NT2/D1 (cell line): ENCODE results near the gene MAN2A1.
"Not testable (repeated sequence)": the region's sequence is repeated elsewhere in the genome, so short reads cannot be mapped to it uniquely, and the experiment has no call there.

Experiments
- DNase-seq: peaks from one replicate; pipeline ENCODE4 v3.0.0-alpha.2; 2011; ENCODE audit warnings: low read depth, low spot score
- H3K27me3 ChIP-seq: 2 replicates; pipeline ENCODE4 v1.6.0; 2011; ENCODE audit warnings: mild to moderate bottlenecking; ENCODE audit not compliant: insufficient read length, insufficient read depth
- H3K36me3 ChIP-seq: 2 replicates; pipeline ENCODE4 v1.6.1; 2011; ENCODE audit warnings: mild to moderate bottlenecking, low read length, mixed read lengths; ENCODE audit not compliant: insufficient read depth, insufficient read length
- H3K4me1 ChIP-seq: 2 replicates; pipeline ENCODE4 v1.5.1; 2011; ENCODE audit not compliant: insufficient read depth, insufficient read length
- H3K4me3 ChIP-seq: 2 replicates; pipeline ENCODE4 v1.5.1; 2011; ENCODE audit warnings: low read depth; ENCODE audit not compliant: insufficient read length
- H3K9ac ChIP-seq: 2 replicates; pipeline ENCODE4 v1.6.0; 2011; ENCODE audit warnings: low read depth; ENCODE audit not compliant: insufficient read length
- H3K9me3 ChIP-seq: 2 replicates; pipeline ENCODE4 v1.5.1; 2011; ENCODE audit warnings: mild to moderate bottlenecking, low read length; ENCODE audit not compliant: insufficient read depth
- SUZ12 ChIP-seq: IDR thresholded peaks from 2 replicates; pipeline ENCODE4 v1.6.1; 2011; ENCODE audit not compliant: insufficient read length, insufficient read depth; ENCODE audit errors: extremely low read depth
- YY1 ChIP-seq: IDR thresholded peaks from 2 replicates; pipeline ENCODE4 v1.6.1; 2011; ENCODE audit not compliant: insufficient read length, insufficient read depth
- ZNF274 ChIP-seq: IDR thresholded peaks from 2 replicates; pipeline ENCODE4 v1.6.1; 2011; ENCODE audit warnings: mild to moderate bottlenecking, low read depth, low read length

MAN2A1 gene

GRCh38 chr5:109880907-109881685 lies 191.4 kb downstream of the MAN2A1 start:
- no peak for TF ChIP-seq YY1
- no peak for TF ChIP-seq SUZ12
- TF ChIP-seq ZNF274, result no peak
- Histone ChIP-seq H3K9me3 (no peaks in the 10 kb centered on the region), H3K9ac (no peak overlapping the region), H3K36me3 (no peaks in the 10 kb centered on the region), H3K27me3 (no peaks in the 10 kb centered on the region), H3K4me3 (no peak overlapping the region), H3K4me1 (no peaks in the 10 kb centered on the region)
- DNase-seq, result no peak

GRCh38 chr5:109882546-109882945 lies 192.8 kb downstream of the MAN2A1 start:
- Histone ChIP-seq H3K9ac (no peak overlapping the region), H3K4me3 (no peak overlapping the region), H3K27me3 (no peaks in the 10 kb centered on the region), H3K9me3 (no peaks in the 10 kb centered on the region), H3K4me1 (no peaks in the 10 kb centered on the region), H3K36me3 (no peaks in the 10 kb centered on the region)
- TF ChIP-seq ZNF274 (no peak), SUZ12 (no peak), YY1 (no peak)
- no peak for DNase-seq

DNA sequence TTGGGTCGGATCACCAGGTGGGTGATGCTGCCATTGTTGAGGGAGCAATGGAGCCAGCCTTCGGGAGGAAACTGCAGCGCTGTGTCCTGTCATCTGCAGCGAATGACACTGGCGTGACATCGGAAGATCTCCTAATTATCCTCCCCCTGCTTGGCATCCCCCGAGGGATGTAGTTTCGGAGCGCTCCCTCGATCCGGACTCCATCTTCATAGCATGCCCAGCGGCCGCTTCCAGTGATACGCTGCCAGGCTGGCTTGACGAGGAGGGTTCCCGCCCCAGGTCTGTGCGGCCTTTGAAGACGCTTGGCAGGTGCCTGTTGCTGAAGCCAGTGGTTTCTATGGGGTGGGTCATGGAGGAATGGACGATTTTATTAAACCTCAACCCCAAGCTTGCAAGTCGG lies 194.9 kb downstream of the MAN2A1 start:
- TF ChIP-seq SUZ12 (no peak), YY1 (no peak), ZNF274 (no peak)
- H3K9me3 ChIP-seq, result no peaks in the 10 kb centered on the region
- no peaks in the 10 kb centered on the region for H3K27me3 ChIP-seq
- no peaks in the 10 kb centered on the region for H3K4me1 ChIP-seq
- DNase-seq, result no peak
- H3K36me3 ChIP-seq, result no peaks in the 10 kb centered on the region
- no peak overlapping the region for H3K4me3 ChIP-seq
- H3K9ac ChIP-seq, result no peak overlapping the region

GRCh38 chr5:109885205-109885604 lies 195.5 kb downstream of the MAN2A1 start:
- DNase-seq, result no peak
- no peak for TF ChIP-seq YY1
- no peak for TF ChIP-seq SUZ12
- H3K27me3 ChIP-seq, result no peaks in the 10 kb centered on the region
- no peaks in the 10 kb centered on the region for H3K9me3 ChIP-seq
- no peak overlapping the region for H3K4me3 ChIP-seq
- H3K9ac ChIP-seq, result no peak overlapping the region
- H3K36me3 ChIP-seq, result no peaks in the 10 kb centered on the region
- no peaks in the 10 kb centered on the region for H3K4me1 ChIP-seq

DNA sequence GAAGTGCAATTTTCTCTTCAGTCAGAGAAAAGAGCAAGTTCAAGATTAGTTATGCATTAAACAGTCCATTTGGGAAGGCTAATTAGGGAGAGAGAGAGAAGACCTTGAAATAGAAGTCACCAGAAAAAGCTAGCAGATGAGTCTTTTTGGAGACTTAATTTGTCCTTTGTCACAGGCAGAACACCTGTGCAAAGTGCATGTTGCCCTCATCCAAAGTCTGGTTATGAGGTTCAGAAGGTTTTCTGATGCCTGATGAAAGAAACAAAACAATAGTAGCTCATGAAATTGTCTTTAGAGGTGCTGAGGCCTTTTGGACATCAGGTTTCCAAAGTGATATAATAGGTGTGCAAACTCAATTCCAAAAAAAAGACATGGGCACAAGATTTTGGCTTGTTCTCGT lies 199.3 kb downstream of the MAN2A1 start:
- TF ChIP-seq YY1 (no peak), SUZ12 (no peak), ZNF274 (no peak)
- Histone ChIP-seq H3K4me3 (no peak overlapping the region), H3K36me3 (no peaks in the 10 kb centered on the region), H3K4me1 (no peaks in the 10 kb centered on the region), H3K27me3 (no peaks in the 10 kb centered on the region), H3K9ac (no peak overlapping the region), H3K9me3 (no peaks in the 10 kb centered on the region)
- no peak for DNase-seq

DNA sequence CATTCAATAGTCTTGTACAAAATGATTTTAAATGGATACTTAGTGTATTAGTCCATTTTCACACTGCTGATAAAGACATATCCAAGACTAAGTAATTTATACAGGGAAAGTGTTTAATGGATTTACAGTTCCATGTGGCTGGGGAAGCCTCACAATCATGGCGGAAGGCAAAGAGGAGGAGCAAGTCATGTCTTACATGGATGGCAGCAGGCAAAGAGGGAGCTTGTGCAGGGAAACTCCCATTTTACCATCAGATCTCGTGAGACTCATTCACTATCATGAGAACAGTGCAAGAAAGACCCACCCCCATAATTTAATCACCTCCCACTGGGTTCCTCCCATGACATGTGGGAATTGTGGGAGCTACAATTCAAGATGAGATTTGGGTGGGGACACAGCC lies 203.5 kb downstream of the MAN2A1 start:
- H3K9me3 ChIP-seq, H3K4me3 ChIP-seq, H3K27me3 ChIP-seq, H3K4me1 ChIP-seq, H3K9ac ChIP-seq, H3K36me3 ChIP-seq, DNase-seq: not testable (repeated sequence)

DNA sequence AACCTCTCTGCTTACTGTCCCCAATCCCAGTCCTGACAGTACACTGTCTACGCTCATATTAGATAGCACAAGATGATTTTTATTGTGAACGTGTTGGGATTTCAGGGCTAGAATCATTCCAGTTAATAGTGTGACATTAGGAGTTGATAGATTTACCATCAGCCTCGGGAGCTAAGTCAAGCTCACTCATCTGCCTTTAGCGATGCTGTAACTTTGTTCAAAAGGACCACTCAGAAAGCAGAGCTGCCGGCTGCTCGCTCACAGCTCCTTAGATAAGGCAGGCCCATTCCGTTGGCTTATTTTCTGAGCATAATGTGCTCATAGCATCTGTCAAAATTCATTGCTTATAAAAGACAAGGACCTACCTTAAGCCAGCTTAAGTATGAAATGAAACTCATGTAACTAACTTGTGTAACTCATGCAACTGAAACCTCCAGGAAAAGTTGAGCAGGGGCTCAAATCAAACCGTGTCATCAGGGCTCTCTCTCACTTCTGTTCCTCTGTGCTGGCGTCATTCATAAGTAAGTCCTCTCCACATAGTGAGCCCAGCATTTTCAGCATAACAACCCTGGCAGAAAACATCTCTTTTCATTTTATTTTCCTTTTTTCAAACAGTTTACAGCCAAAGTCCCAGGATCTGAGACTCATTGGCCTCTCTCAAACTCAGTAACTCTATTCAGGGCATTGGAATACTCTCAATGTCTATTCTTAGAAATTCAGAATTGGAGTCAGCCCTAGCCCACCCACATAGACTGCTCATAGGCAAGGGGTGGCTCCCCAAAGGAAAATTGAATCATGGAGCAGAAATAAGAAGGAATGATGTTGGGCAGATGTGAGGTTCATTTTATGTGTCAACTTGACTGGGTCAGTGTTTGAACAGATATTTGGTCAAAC lies 208.8 kb downstream of the MAN2A1 start:
- Histone ChIP-seq H3K4me1 (no peaks in the 10 kb centered on the region), H3K9me3 (no peaks in the 10 kb centered on the region), H3K36me3 (no peaks in the 10 kb centered on the region), H3K9ac (no peak overlapping the region), H3K27me3 (no peaks in the 10 kb centered on the region), H3K4me3 (no peak overlapping the region)
- DNase-seq, result no peak
- no peak for TF ChIP-seq SUZ12
- TF ChIP-seq ZNF274, result no peak
- TF ChIP-seq YY1, result no peak
